ENCODE measurements around the gene MAPK8IP2. TPM values are rescaled to one million over a fixed set of nuclear protein-coding genes. Genes with fewer than 3 reads are reported as not detected.
"Not testable (repeated sequence)": the region's sequence is repeated elsewhere in the genome, so short reads cannot be mapped to it uniquely, and the experiment has no call there.

Gene MAPK8IP2
- total and polyA plus RNA-seq, 12 donors = 3.9 to 30.1 (median 16.7) TPM

GRCh38 chr22:50607659-50608020, 7.0 kb downstream of the MAPK8IP2 start:
- H3K27me3 ChIP-seq = peaks cover 6% of the 10 kb centered on the region
- 73 to 85% (median 76%) methylated on average over 5 to 6 of the region's 6 CpGs for WGBS, 4 donors
- H3K4me1 ChIP-seq (replicated peaks in 1 of 2) = no peaks in the 10 kb centered on the region
- TF ChIP-seq POLR2A (IDR thresholded peaks at IDR 0.05) (no peak), CTCF (IDR thresholded peaks at IDR 0.05) (no peak)
- no peak overlapping the region for H3K4me3 ChIP-seq
- peaks cover 0 to 14% of the 10 kb centered on the region in 2 donors for H3K36me3 ChIP-seq (replicated peaks in 1 of 2)
- no peak overlapping the region for H3K27ac ChIP-seq
- intact Hi-C loops (cut with DNase I) = no loop called here
- DNase-seq = no peak
- H3K9me3 ChIP-seq (replicated peaks in 1 of 3) = no peaks in the 10 kb centered on the region

- H3K27ac ChIP-seq; H3K4me1 ChIP-seq (replicated peaks in 1 of 2); H3K27me3 ChIP-seq; H3K9me3 ChIP-seq (replicated peaks in 1 of 3); intact Hi-C loops (cut with DNase I); DNase-seq; H3K4me3 ChIP-seq: not testable (repeated sequence)
- WGBS, 4 donors = 83 to 91% (median 89%) methylated on average over 35 to 39 of the region's 39 CpGs
- H3K36me3 ChIP-seq (replicated peaks in 1 of 2) = peaks cover 0 to 14% of the 10 kb centered on the region in 2 donors
Observed at GRCh38 chr22:50608058-50608840, 7.7 kb downstream of the MAPK8IP2 start.

GRCh38 chr22:50608996-50609395, 8.4 kb downstream of the MAPK8IP2 start:
- no peaks in the 10 kb centered on the region for H3K27me3 ChIP-seq
- H3K4me1 ChIP-seq (replicated peaks in 1 of 2) = no peaks in the 10 kb centered on the region
- H3K4me3 ChIP-seq = no peak overlapping the region
- DNase-seq = no peak
- 90 to 91% (median 90%) methylated on average over 10 of the region's 10 CpGs for WGBS, 4 donors
- intact Hi-C loops (cut with DNase I) = no loop called here
- no peak for TF ChIP-seq CTCF (IDR thresholded peaks at IDR 0.05)
- TF ChIP-seq POLR2A (IDR thresholded peaks at IDR 0.05) = no peak
- no peak overlapping the region for H3K27ac ChIP-seq
- no peaks in the 10 kb centered on the region for H3K9me3 ChIP-seq (replicated peaks in 1 of 3)
- H3K36me3 ChIP-seq (replicated peaks in 1 of 2) = peaks cover 0 to 14% of the 10 kb centered on the region in 2 donors

- H3K27ac ChIP-seq = no peak overlapping the region
- no peaks in the 10 kb centered on the region for H3K9me3 ChIP-seq (replicated peaks in 1 of 3)
- no peak for DNase-seq
- no peaks in the 10 kb centered on the region for H3K27me3 ChIP-seq
- H3K4me3 ChIP-seq = no peak overlapping the region
- intact Hi-C loops (cut with DNase I) = no loop called here
- H3K4me1 ChIP-seq (replicated peaks in 1 of 2) = no peaks in the 10 kb centered on the region
- no peak for TF ChIP-seq CTCF (IDR thresholded peaks at IDR 0.05)
- TF ChIP-seq POLR2A (IDR thresholded peaks at IDR 0.05) = no peak
- H3K36me3 ChIP-seq (replicated peaks in 1 of 2) = peaks cover 0 to 13% of the 10 kb centered on the region in 2 donors
- WGBS, 4 donors = 86 to 90% (median 87%) methylated on average over 8 to 12 of the region's 12 CpGs
Observed at GRCh38 chr22:50609599-50609998, 9.0 kb downstream of the MAPK8IP2 start.

- no peak overlapping the region for H3K4me3 ChIP-seq
- DNase-seq = no peak
- H3K36me3 ChIP-seq (replicated peaks in 1 of 2) = peaks cover 0 to 9% of the 10 kb centered on the region in 2 donors
- no peaks in the 10 kb centered on the region for H3K9me3 ChIP-seq (replicated peaks in 1 of 3)
- WGBS, 4 donors = 85 to 90% (median 87%) methylated on average over 11 of the region's 11 CpGs
- H3K27ac ChIP-seq = no peak overlapping the region
- H3K27me3 ChIP-seq = no peaks in the 10 kb centered on the region
- no peaks in the 10 kb centered on the region for H3K4me1 ChIP-seq (replicated peaks in 1 of 2)
- intact Hi-C loops (cut with DNase I) = loop anchor here in 1 of 2 donors (10.0 kb wide), 1 partner anchor 355 kb away; the partner anchor contains the start of gene HDAC10
- TF ChIP-seq CTCF (IDR thresholded peaks at IDR 0.05) (no peak), POLR2A (IDR thresholded peaks at IDR 0.05) (no peak)
Observed at GRCh38 chr22:50610041-50610451, 9.5 kb downstream of the MAPK8IP2 start.

Measured in adrenal gland (tissue), 12 donors.